Measurements from ENCODE around the gene DDRGK1. TPM values are rescaled to one million over a fixed set of nuclear protein-coding genes. Genes with fewer than 3 reads are reported as not detected.

DDRGK1 gene
- total and polyA plus RNA-seq, 2 of the 8 experiments (the other 6 are each of a cell fraction or from before 2014, with no cell fraction given) = 29.4 to 42.0 TPM

GRCh38 chr20:3226093-3226492 is 21.6 kb upstream of the DDRGK1 start:
- peaks cover 2 to 20% (median 7%) of the 10 kb centered on the region in 4 experiments; a peak in 7 of 8 replicates for H3K36me3 ChIP-seq (ENCODE audit: control insufficient read depth in 2 of 4, insufficient read depth in 4 of 4, low read length in 3 of 4)
- TF ChIP-seq FOSL1 (IDR thresholded peaks at IDR 0.05; ENCODE audit: insufficient read depth, low read depth, low read length) (no peak), E2F6 (IDR thresholded peaks at IDR 0.05) (no peak), KDM1A (IDR thresholded peaks at IDR 0.05; ENCODE audit: borderline replicate concordance, low read length) (no peak), BRCA1 (IDR thresholded peaks at IDR 0.05; ENCODE audit: low read depth, low read length) (no peak), KDM4A (IDR thresholded peaks at IDR 0.05; ENCODE audit: low read depth, low read length, severe bottlenecking) (no peak), HDAC2 (IDR thresholded peaks at IDR 0.05; ENCODE audit: borderline replicate concordance in 1 of 2, low read depth in 2 of 2, low read length in 2 of 2) (no peak), SP1 (IDR thresholded peaks at IDR 0.05; ENCODE audit: low read depth, low read length) (no peak), GABPA (IDR thresholded peaks at IDR 0.05; ENCODE audit: borderline replicate concordance, insufficient read depth, low read length) (no peak)
- no peak overlapping the region for H2BK12ac ChIP-seq (ENCODE audit: low read depth, low read length)
- CTCF ChIA-PET (ENCODE audit: partially characterized antibody) = interaction anchor here (0.7 to 1.5 kb wide), 3 partner anchors 9 to 79 kb away, joined by 3 to 5 read pairs (median 5); no protein-coding TSS in a partner anchor
- no peak overlapping the region for H2AFZ ChIP-seq (ENCODE audit: low read length)
- H3K23me2 ChIP-seq (ENCODE audit: low read depth, low read length) = no peaks in the 10 kb centered on the region
- DNase-seq (ENCODE audit: low read depth in 1 of 2, low spot score in 2 of 2) = no peak
- no peak overlapping the region for H3K27ac ChIP-seq (ENCODE audit: low read depth, low read length)
- H3K4me1 ChIP-seq (replicated peaks in 1 of 4; ENCODE audit: control insufficient read depth in 3 of 4, insufficient read depth in 4 of 4, low read length in 3 of 4) = no peaks in the 10 kb centered on the region; a peak in 1 of 7 replicates
- no peak overlapping the region for H2BK120ac ChIP-seq (replicated peaks; ENCODE audit: low read depth, low read length)
- H2AK5ac ChIP-seq (ENCODE audit: low read depth, low read length) = no peak overlapping the region
- H2BK5ac ChIP-seq (ENCODE audit: low read depth, low read length) = no peak overlapping the region
- WGBS, 2 experiments (ENCODE audit: extremely low coverage in 1 of 2, insufficient coverage in 1 of 2, insufficient read length in 1 of 2, insufficient replicate concordance in 2 of 2, low coverage in 1 of 2, low lambda C conversion rate in 2 of 2, missing lambda C conversion rate in 1 of 2) = 92% methylated on average over 10 of the region's 10 CpGs; no CpG with 5 or more reads in 1 of the 2 experiments
- H4K20me1 ChIP-seq (replicated peaks in 1 of 2; ENCODE audit: control insufficient read depth in 1 of 2, insufficient read depth in 2 of 2, low read length in 2 of 2) = peaks cover 0 to 2% of the 10 kb centered on the region in 2 experiments
- no peak overlapping the region for H2BK15ac ChIP-seq (ENCODE audit: low read length)
- H3K4ac ChIP-seq (replicated peaks; ENCODE audit: insufficient read length, low read depth, low read length) = no peak overlapping the region
- H3K4me3 ChIP-seq (ENCODE audit: extremely low read depth in 1 of 4, insufficient read depth in 2 of 4, low read depth in 3 of 4, low read length in 4 of 4) = no peak overlapping the region
- no peaks in the 10 kb centered on the region for H3K27me3 ChIP-seq (replicated peaks in 1 of 4; ENCODE audit: control insufficient read depth in 3 of 4, extremely low read depth in 1 of 4, insufficient read depth in 3 of 4, low read length in 3 of 4)
- H3K23ac ChIP-seq (ENCODE audit: insufficient read length) = no peak overlapping the region
- H3K56ac ChIP-seq (replicated peaks; ENCODE audit: insufficient read length, low read depth, low read length) = no peak overlapping the region
- H4K91ac ChIP-seq (replicated peaks; ENCODE audit: insufficient read length, low read length) = no peak overlapping the region
- H3K9me3 ChIP-seq (ENCODE audit: insufficient read depth in 2 of 2, low read depth in 1 of 2, low read length in 1 of 2) = no peaks in the 10 kb centered on the region
- H3K4me2 ChIP-seq (ENCODE audit: insufficient read depth in 1 of 2, low read depth in 2 of 2, low read length in 2 of 2) = no peak overlapping the region
- H3K18ac ChIP-seq (ENCODE audit: extremely low read depth, low read length) = no peak overlapping the region
- no peaks in the 10 kb centered on the region for H3K79me2 ChIP-seq (ENCODE audit: control insufficient read depth in 1 of 2, insufficient read depth in 2 of 2, low read length in 2 of 2)
- H2BK20ac ChIP-seq (ENCODE audit: low read length) = no peak overlapping the region
- H3K14ac ChIP-seq (ENCODE audit: insufficient read length) = no peak overlapping the region
- no peaks in the 10 kb centered on the region; the same call in 1 of the 2 replicates for H3K79me1 ChIP-seq (ENCODE audit: low read depth, low read length)
- POLR2A ChIA-PET (ENCODE audit: partially characterized antibody) = interaction anchor here (0.7 to 8.7 kb wide), 5 partner anchors 10 to 85 kb away, joined by 3 to 61 read pairs (median 14); partner anchors contain the start of gene SLC4A11
- H4K5ac ChIP-seq (ENCODE audit: insufficient read length, low read depth, low read length) = no peak overlapping the region
- H3K9ac ChIP-seq (replicated peaks in 1 of 4; ENCODE audit: extremely low read depth in 1 of 4, low read depth in 3 of 4, low read length in 3 of 4) = no peak overlapping the region
- no peak for FAIRE-seq
- no peak overlapping the region for H4K8ac ChIP-seq (ENCODE audit: extremely low read depth, insufficient read depth, low read length)
